ENCODE measurements around the gene TMEFF2. TPM values are rescaled to one million over a fixed set of nuclear protein-coding genes. Genes with fewer than 3 reads are reported as not detected.

Gene TMEFF2
- total and polyA plus RNA-seq, 2 of the 8 experiments (the other 6 are each of a cell fraction or from before 2014, with no cell fraction given), result 0.91 to 3.7 TPM

DNA sequence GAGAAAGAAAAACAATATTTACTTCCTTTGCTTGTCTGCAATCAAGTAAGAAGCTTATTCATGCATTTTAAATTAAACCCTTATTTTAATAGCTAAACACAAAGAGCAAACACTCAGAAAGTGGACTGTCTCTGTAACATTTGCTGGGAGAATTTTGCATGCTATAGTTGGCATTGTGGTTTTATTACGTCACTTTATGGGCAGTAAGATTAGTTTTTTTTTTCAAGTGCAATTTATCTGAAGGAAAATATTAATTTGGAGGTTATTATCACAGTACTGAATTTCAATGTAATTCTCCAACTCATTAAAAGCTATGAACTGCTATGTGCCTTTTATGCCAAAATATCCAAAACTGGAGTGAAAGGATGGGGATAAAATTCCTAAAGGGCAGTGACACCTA, 103.3 kb downstream of the TMEFF2 start:
- Histone ChIP-seq H4K5ac (ENCODE audit: insufficient read length, low read depth, low read length) (no peak overlapping the region), H3K27ac (ENCODE audit: low read depth, low read length) (no peak overlapping the region), H3K14ac (ENCODE audit: insufficient read length) (no peak overlapping the region), H3K9me3 (ENCODE audit: insufficient read depth in 2 of 2, low read depth in 1 of 2, low read length in 1 of 2) (no peaks in the 10 kb centered on the region), H2BK12ac (ENCODE audit: low read depth, low read length) (no peak overlapping the region), H3K4me1 (replicated peaks in 1 of 4; ENCODE audit: control insufficient read depth in 3 of 4, insufficient read depth in 4 of 4, low read length in 3 of 4) (peaks cover 0 to 4% (median 3%) of the 10 kb centered on the region in 4 experiments; a peak in 2 of 7 replicates), H3K36me3 (ENCODE audit: control insufficient read depth in 2 of 4, insufficient read depth in 4 of 4, low read length in 3 of 4) (no peaks in the 10 kb centered on the region), H2BK20ac (ENCODE audit: low read length) (no peak overlapping the region), H3K18ac (ENCODE audit: extremely low read depth, low read length) (no peak overlapping the region), H2AK5ac (ENCODE audit: low read depth, low read length) (no peak overlapping the region), H3K27me3 (replicated peaks in 1 of 4; ENCODE audit: control insufficient read depth in 3 of 4, extremely low read depth in 1 of 4, insufficient read depth in 3 of 4, low read length in 3 of 4) (no peaks in the 10 kb centered on the region), H2BK15ac (ENCODE audit: low read length) (no peak overlapping the region), H3K79me2 (ENCODE audit: control insufficient read depth in 1 of 2, insufficient read depth in 2 of 2, low read length in 2 of 2) (no peaks in the 10 kb centered on the region), H3K23ac (ENCODE audit: insufficient read length) (no peak overlapping the region), H4K91ac (replicated peaks; ENCODE audit: insufficient read length, low read length) (no peak overlapping the region), H4K8ac (ENCODE audit: extremely low read depth, insufficient read depth, low read length) (no peak overlapping the region), H3K4me2 (ENCODE audit: insufficient read depth in 1 of 2, low read depth in 2 of 2, low read length in 2 of 2) (no peak overlapping the region), H3K4me3 (ENCODE audit: extremely low read depth in 1 of 4, insufficient read depth in 2 of 4, low read depth in 3 of 4, low read length in 4 of 4) (no peak overlapping the region), H3K23me2 (ENCODE audit: low read depth, low read length) (no peaks in the 10 kb centered on the region), H3K9ac (replicated peaks in 1 of 4; ENCODE audit: extremely low read depth in 1 of 4, low read depth in 3 of 4, low read length in 3 of 4) (no peak overlapping the region), H2BK120ac (replicated peaks; ENCODE audit: low read depth, low read length) (no peak overlapping the region), H2BK5ac (ENCODE audit: low read depth, low read length) (no peak overlapping the region), H4K20me1 (replicated peaks in 1 of 2; ENCODE audit: control insufficient read depth in 1 of 2, insufficient read depth in 2 of 2, low read length in 2 of 2) (no peaks in the 10 kb centered on the region), H2AFZ (ENCODE audit: low read length) (no peak overlapping the region), H3K79me1 (ENCODE audit: low read depth, low read length) (no peaks in the 10 kb centered on the region), H3K4ac (replicated peaks; ENCODE audit: insufficient read length, low read depth, low read length) (no peak overlapping the region), H3K56ac (replicated peaks; ENCODE audit: insufficient read length, low read depth, low read length) (no peak overlapping the region)
- CTCF ChIA-PET (ENCODE audit: partially characterized antibody), result interaction anchor here (0.7 to 1.9 kb wide), 3 partner anchors 178 to 279 kb away, joined by 3 to 6 read pairs (median 4); no protein-coding TSS in a partner anchor
- FAIRE-seq, result no peak
- DNase-seq (ENCODE audit: low read depth in 1 of 2, low spot score in 2 of 2), result no peak
- WGBS, 2 experiments (ENCODE audit: extremely low coverage in 1 of 2, insufficient coverage in 1 of 2, insufficient read length in 1 of 2, insufficient replicate concordance in 2 of 2, low coverage in 1 of 2, low lambda C conversion rate in 2 of 2, missing lambda C conversion rate in 1 of 2), result 86% methylated on average over 1 of the region's 1 CpG; no CpG with 5 or more reads in 1 of the 2 experiments
- POLR2A ChIA-PET (ENCODE audit: partially characterized antibody), result no interaction called here
- TF ChIP-seq SP2 (IDR thresholded peaks at IDR 0.05; ENCODE audit: low read length) (no peak), YY1 (IDR thresholded peaks at IDR 0.05; ENCODE audit: low read depth, low read length) (no peak), RNF2 (IDR thresholded peaks at IDR 0.05; ENCODE audit: borderline replicate concordance, low read depth, low read length, missing control alignments, poor library complexity, severe bottlenecking) (no peak), CEBPB (IDR thresholded peaks at IDR 0.05; ENCODE audit: low read depth, low read length) (no peak)

Data from H1 (cell line).